Kidney (tissue), 14 donors: ENCODE measurements around the gene DOCK10. TPM values are rescaled to one million over a fixed set of nuclear protein-coding genes. Genes with fewer than 3 reads are reported as not detected.

ENCODE experiments used
- DNase-seq, 5 donors: peaks; one replicate each; pipeline ENCODE4 v3.0.0-alpha.2; 2013 to 2020
- FAIRE-seq: peaks from 2 replicates; lab custom pipeline; 2012; peaks lifted over from hg19 to GRCh38; lab: Jason Lieb, UNC
- H3K27ac ChIP-seq, 2 donors: one replicate each; pipeline ENCODE4 v1.7.0; 2013; ENCODE audit warnings: low read depth in 2 of 2, low read length in 2 of 2, inconsistent platforms in 1 of 2
- H3K27me3 ChIP-seq: one replicate; pipeline ENCODE4 v1.7.1; 2013; ENCODE audit warnings: low read length, inconsistent platforms; ENCODE audit not compliant: control insufficient read depth, insufficient read depth
- H3K36me3 ChIP-seq, 3 donors: one replicate each; pipeline versions ENCODE4 v1.7.0 to v1.7.1; 2013; ENCODE audit warnings: low read length in 3 of 3, control low read depth in 1 of 3, inconsistent platforms in 1 of 3; ENCODE audit not compliant: insufficient read depth in 3 of 3, control insufficient read depth in 2 of 3
- H3K4me1 ChIP-seq, 3 donors: one replicate each; pipeline versions ENCODE4 v1.7.0 to v1.7.1; 2013; ENCODE audit warnings: low read length in 3 of 3, inconsistent platforms in 1 of 3, low read depth in 1 of 3; ENCODE audit not compliant: control insufficient read depth in 2 of 3, insufficient read depth in 2 of 3
- H3K4me3 ChIP-seq, 3 donors: one replicate each; pipeline versions ENCODE4 v1.7.0 to v1.8.1; 2013; ENCODE audit warnings: low read length in 3 of 3, control low read depth in 1 of 3, inconsistent platforms in 1 of 3
- H3K9ac ChIP-seq, 3 donors: one replicate each; pipeline versions ENCODE4 v1.7.0 to v1.7.1; 2013; ENCODE audit warnings: low read length in 3 of 3, control low read depth in 1 of 3, inconsistent platforms in 1 of 3
- H3K9me3 ChIP-seq, 3 donors: one replicate each; pipeline versions ENCODE4 v1.7.0 to v1.7.1; 2013; ENCODE audit warnings: low read length in 3 of 3, control low read depth in 1 of 3, inconsistent platforms in 1 of 3; ENCODE audit not compliant: control insufficient read depth in 2 of 3, insufficient read depth in 1 of 3
- CTCF ChIP-seq: IDR thresholded peaks from 3 replicates; pipeline ENCODE4 v1.5.1; 2012; ENCODE audit warnings: mild to moderate bottlenecking, moderate library complexity, borderline replicate concordance; ENCODE audit not compliant: insufficient read depth; ENCODE audit errors: extremely low read depth
- intact Hi-C: fragments of 100-400 bp; cut with DNase I; formaldehyde crosslinking; loops from one replicate; pipeline ENCODE4 v1.11.1; 2022
- polyA plus RNA-seq: library from polyadenylated mRNA; stranded (reverse); fragments of 350-450 nt; fragmentation: Illumina TruSeq; extraction: RNeasy Lipid Tissue Mini Kit (QIAGEN cat#74804); gene quantifications from one replicate; pipeline ENCODE4 v1.2.3, GENCODE V29; 2014; ENCODE audit warnings: low read depth, low replicate concordance; ENCODE audit not compliant: insufficient read depth
- total RNA-seq: library from RNA; stranded (reverse); fragmentation: NEBNext Ultra II Directional; extraction: Animal tissue kit (Norgen Biotek cat#: 25700); gene quantifications from one replicate; pipeline ENCODE4 v1.2.1, GENCODE V29; 2021
- donor health status: control.
- donor health status: control.
- donor health status: control.
- donor health status: control.
- donor health status: control.
- donor health status: DM: yes; HTN: yes; CAD: no.
- donor health status: Normal renal cell carcinoma (clear cell type).

DOCK10 gene
- total and polyA plus RNA-seq, 2 donors from 2014 or later, result 2.1 to 33.8 TPM

- no peaks in the 10 kb centered on the region for H3K4me1 ChIP-seq
- TF ChIP-seq CTCF, result no peak
- no peaks in the 10 kb centered on the region for H3K27me3 ChIP-seq
- H3K9ac ChIP-seq, result no peak overlapping the region
- H3K27ac ChIP-seq, result no peak overlapping the region
- H3K9me3 ChIP-seq, result no peaks in the 10 kb centered on the region
- no peak overlapping the region for H3K4me3 ChIP-seq
- FAIRE-seq (no peak), DNase-seq (no peak)
- intact Hi-C loops, result no loop called here
- H3K36me3 ChIP-seq, result no peaks in the 10 kb centered on the region
Observed at GRCh38 chr2:224833986-224834385, 208.3 kb downstream of the DOCK10 start.

- Histone ChIP-seq H3K4me1 (no peaks in the 10 kb centered on the region), H3K4me3 (no peak overlapping the region), H3K9me3 (no peaks in the 10 kb centered on the region), H3K9ac (no peak overlapping the region), H3K27me3 (no peaks in the 10 kb centered on the region), H3K27ac (no peak overlapping the region), H3K36me3 (no peaks in the 10 kb centered on the region)
- intact Hi-C loops, result no loop called here
- TF ChIP-seq CTCF, result no peak
- DNase-seq (no peak), FAIRE-seq (no peak)
Observed at GRCh38 chr2:224832207-224832606, 210.1 kb downstream of the DOCK10 start.

- intact Hi-C loops, result no loop called here
- Histone ChIP-seq H3K4me1 (no peaks in the 10 kb centered on the region), H3K27ac (no peak overlapping the region), H3K9me3 (no peaks in the 10 kb centered on the region), H3K27me3 (no peaks in the 10 kb centered on the region), H3K36me3 (no peaks in the 10 kb centered on the region), H3K4me3 (no peak overlapping the region), H3K9ac (no peak overlapping the region)
- TF ChIP-seq CTCF, result no peak
- DNase-seq, result no peak
- FAIRE-seq, result no peak
Observed at GRCh38 chr2:224831530-224831929, 210.7 kb downstream of the DOCK10 start.
